Activated T-helper 1 cell treated with anti-CD3 and anti-CD28 coated beads, Interleukin-12 subunit alpha, Interleukin-12 subunit beta, Interleukin-2, Interleukin-4 antibody, amounts not matched to agents 30 ng/mL and 10 ng/mL and 1 ng/mL, durations not matched to agents 14 hours and 24 hours and 36 hours (primary cell): ENCODE measurements around the gene ANKRD65. TPM values are rescaled to one million over a fixed set of nuclear protein-coding genes. Genes with fewer than 3 reads are reported as not detected.
A peak's percentile ranks its signal among the peaks of the same experiment; 100 is the strongest.
"Not testable (repeated sequence)": the region's sequence is repeated elsewhere in the genome, so short reads cannot be mapped to it uniquely, and the experiment has no call there.

Source experiments
- DNase-seq: peaks from one replicate; pipeline ENCODE4 v3.0.0; 2021; ENCODE audit warnings: low spot score
- H3K27ac Mint-ChIP-seq: one replicate; pipeline ENCODE4 v1.8.0; 2021; ENCODE audit warnings: mild to moderate bottlenecking, mixed read lengths
- H3K27me3 Mint-ChIP-seq: one replicate; pipeline ENCODE4 v1.8.0; 2022; ENCODE audit warnings: mild to moderate bottlenecking, moderate library complexity, mixed read lengths; ENCODE audit not compliant: insufficient read depth
- H3K36me3 Mint-ChIP-seq: one replicate; pipeline ENCODE4 v1.8.0; 2021; ENCODE audit warnings: low read depth, mixed read lengths
- H3K4me1 Mint-ChIP-seq: one replicate; pipeline ENCODE4 v1.8.0; 2021; ENCODE audit warnings: low read depth, mixed read lengths
- H3K4me3 Mint-ChIP-seq: one replicate; pipeline ENCODE4 v1.8.0; 2021; ENCODE audit warnings: mild to moderate bottlenecking, moderate library complexity, mixed read lengths
- H3K9me3 Mint-ChIP-seq: one replicate; pipeline ENCODE4 v1.8.0; 2021; ENCODE audit warnings: mixed read lengths
- intact Hi-C: fragments of 100-400 bp; cut with micrococcal nuclease; formaldehyde crosslinking; loops from one replicate; pipeline ENCODE4 v1.15.1; 2024
- total RNA-seq: library from RNA; stranded (reverse); gene quantifications from 2 replicates; pipeline ENCODE4 v1.2.3, GENCODE V29; 2022

ANKRD65 gene
- total RNA-seq, 1 donor from 2014 or later: 0.10 TPM

GRCh38 chr1:1410238-1410637 lies 10.8 kb downstream of the ANKRD65 start:
- H3K9me3 Mint-ChIP-seq, H3K27ac Mint-ChIP-seq, DNase-seq, H3K27me3 Mint-ChIP-seq, intact Hi-C loops: not testable (repeated sequence)
- peaks cover 12% of the 10 kb centered on the region for H3K4me1 Mint-ChIP-seq
- H3K36me3 Mint-ChIP-seq: peaks cover 18% of the 10 kb centered on the region
- peak overlapping the region; percentile 69 for H3K4me3 Mint-ChIP-seq

DNA sequence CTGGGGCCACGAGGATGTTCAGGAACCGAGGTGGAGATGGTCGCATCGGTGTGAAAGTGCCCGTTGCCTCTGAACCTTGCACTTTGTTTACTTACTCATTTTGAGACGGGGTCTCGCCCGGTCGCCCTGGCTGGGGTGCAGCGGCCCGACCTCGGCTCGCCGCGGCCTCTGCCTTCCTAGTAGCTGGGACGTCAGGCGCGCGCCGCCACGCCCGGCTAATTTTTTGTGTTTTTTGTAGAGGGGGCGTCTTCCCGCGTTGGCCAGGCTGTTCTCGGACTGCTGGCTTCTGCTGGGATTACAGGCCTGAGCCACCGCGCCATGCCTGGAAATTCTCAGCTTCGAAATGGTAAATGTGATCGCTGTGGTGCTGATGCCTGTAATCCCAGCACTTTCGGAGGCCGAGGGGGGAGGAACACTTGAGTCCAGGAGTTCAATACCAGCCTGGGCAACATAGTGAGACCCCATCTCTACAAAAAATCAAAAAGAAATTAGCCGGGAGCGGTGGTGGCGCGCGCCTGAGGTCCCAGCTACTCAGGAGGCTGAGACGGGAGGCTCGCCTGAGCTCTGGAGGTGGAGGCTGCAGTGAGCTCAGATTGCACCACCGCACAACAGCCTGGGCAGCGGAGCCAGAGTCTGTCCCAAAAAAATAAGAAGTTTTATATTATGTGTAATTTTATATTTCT lies 13.3 kb downstream of the ANKRD65 start:
- no peak for DNase-seq
- Mint-ChIP-seq H3K9me3 (no peaks in the 10 kb centered on the region), H3K36me3 (peaks cover 28% of the 10 kb centered on the region), H3K4me1 (peaks cover 12% of the 10 kb centered on the region), H3K4me3 (peak overlapping the region; percentile 89), H3K27ac (peak overlapping the region; percentile 67), H3K27me3 (peaks cover 2% of the 10 kb centered on the region)
- intact Hi-C loops: loop anchor here (1.0 to 5.0 kb wide), 6 partner anchors 8 to 135 kb away; partner anchors contain the start of genes ATAD3B, AURKAIP1, CCNL2 and UBE2J2

DNA sequence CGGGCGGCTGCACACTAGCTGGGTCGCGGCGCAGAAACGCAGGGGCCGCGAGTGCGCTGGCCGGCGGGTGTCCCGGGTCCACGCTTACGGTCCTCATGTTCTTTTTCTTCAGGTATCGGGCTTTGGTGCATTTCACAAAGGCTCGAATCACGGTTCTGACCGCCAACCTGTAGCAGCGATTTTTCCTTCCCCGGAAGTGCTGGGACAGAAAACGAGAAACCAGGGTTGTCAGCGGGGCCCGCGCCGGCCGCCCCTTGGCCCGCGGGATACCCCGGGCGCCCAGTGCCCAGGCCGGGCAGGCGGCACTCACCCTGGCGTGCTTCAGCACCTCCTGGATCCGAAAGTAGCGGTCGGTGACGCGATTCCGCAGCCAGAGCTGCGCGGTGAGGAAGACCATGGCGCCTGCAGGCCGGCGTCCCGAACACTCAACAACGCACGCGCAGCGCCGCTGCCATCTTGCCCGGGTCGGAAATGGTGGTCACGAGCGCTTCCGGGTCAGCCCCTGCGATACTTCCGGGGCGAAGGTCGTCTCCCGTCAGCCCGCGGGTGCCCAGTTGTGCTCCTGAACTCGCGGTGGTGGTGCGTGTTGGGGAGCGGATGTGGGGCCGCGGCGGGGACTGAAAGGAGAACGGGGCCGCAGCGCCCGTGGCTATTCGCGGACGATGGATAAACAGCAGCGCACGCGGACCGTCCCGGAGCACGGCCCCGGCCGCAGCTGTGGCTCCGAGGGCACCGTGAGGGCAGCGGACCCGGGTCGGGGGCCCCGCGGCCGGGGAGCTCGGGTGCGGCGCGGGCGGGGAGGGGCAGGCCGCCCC lies 14.0 kb downstream of the ANKRD65 start, which contains the start of gene MRPL20:
Gene MRPL20, minus strand, starts transcription at position 473 of the 815 bp plus-strand sequence. Its CDS starts 76 bp downstream, at position 397.
- H3K36me3 Mint-ChIP-seq: peaks cover 32% of the 10 kb centered on the region
- peaks cover 2% of the 10 kb centered on the region for H3K27me3 Mint-ChIP-seq
- DNase-seq: peak; percentile 96

DNA sequence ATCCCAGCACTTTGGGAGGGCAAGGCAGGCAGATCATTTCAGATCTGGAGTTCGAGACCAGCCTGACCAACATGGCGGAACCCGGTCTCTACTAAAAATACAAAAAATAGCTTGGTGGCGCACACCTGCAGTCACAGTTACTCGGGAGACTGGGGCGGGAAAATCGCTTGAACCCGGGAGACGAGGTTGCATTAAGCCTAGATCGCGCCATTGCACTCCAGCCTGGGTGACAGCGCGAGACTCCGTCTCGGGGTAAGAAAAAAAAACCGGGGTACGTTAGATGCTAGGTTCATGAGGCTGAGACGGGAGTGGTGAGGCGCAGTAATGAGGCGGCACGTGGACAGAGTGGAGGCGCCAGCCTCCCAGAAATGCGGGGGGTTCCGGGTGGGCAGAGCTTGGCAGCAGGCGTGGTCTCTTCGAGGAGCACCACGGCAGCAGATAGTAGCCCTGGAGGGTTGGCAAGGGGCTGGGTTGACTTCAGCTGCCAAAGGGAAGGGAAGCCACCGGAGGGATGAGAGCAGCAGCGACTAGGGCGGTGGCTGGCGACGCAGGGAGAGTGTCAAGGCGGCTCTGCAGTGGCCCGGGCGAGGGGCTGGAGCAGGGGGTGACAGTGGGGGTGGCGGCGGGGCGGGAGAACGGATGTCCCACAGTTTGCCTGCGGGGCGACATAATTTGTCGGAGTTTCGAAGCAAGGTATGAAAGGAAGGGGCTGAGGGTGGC lies 14.8 kb downstream of the ANKRD65 start:
- Mint-ChIP-seq H3K4me3 (peak overlapping the region; percentile 95), H3K36me3 (peaks cover 36% of the 10 kb centered on the region), H3K4me1 (peaks cover 19% of the 10 kb centered on the region), H3K9me3 (no peaks in the 10 kb centered on the region), H3K27ac (peak overlapping the region; percentile 87), H3K27me3 (peaks cover 2% of the 10 kb centered on the region)
- intact Hi-C loops: loop anchor here (2.0 to 5.0 kb wide), 3 partner anchors 35 to 134 kb away; partner anchors contain the start of genes ATAD3B and UBE2J2
- DNase-seq: no peak

More for the DNA sequence above, 14.0 kb downstream of the ANKRD65 start, which contains the start of gene MRPL20:
- peaks cover 15% of the 10 kb centered on the region for H3K4me1 Mint-ChIP-seq
- intact Hi-C loops: loop anchor here (1.0 to 5.0 kb wide), 6 partner anchors 8 to 135 kb away; partner anchors contain the start of genes ATAD3B, AURKAIP1, CCNL2 and UBE2J2
- H3K4me3 Mint-ChIP-seq: peak within 1 kb of the TSS; percentile 95
- H3K9me3 Mint-ChIP-seq: no peaks in the 10 kb centered on the region
- peak within 1 kb of the TSS; percentile 94 for H3K27ac Mint-ChIP-seq

DNA sequence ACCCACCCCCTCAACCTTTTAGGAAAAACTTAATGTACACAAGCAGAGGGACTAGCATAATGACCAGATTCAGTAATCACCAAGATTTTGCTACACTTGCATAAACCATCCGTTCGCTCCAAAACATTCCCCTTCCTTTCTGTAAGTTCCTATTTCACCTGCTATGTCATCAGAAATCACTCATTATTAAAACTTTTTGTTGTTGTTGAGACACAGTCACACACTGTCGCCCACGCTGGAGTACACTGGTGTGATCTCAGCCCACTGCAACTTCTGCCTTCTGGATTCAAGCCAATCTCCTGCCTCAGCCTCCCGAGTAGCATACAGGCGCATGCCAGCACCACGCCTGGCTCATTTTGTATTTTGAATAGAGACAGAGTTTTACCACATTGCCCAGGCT lies 17.4 kb downstream of the ANKRD65 start:
- Mint-ChIP-seq H3K4me1 (peaks cover 33% of the 10 kb centered on the region), H3K4me3 (peak overlapping the region; percentile 40), H3K27ac (no peak overlapping the region), H3K27me3 (peaks cover 2% of the 10 kb centered on the region), H3K9me3 (no peaks in the 10 kb centered on the region), H3K36me3 (peaks cover 45% of the 10 kb centered on the region)
- no peak for DNase-seq
- intact Hi-C loops: no loop called here

DNA sequence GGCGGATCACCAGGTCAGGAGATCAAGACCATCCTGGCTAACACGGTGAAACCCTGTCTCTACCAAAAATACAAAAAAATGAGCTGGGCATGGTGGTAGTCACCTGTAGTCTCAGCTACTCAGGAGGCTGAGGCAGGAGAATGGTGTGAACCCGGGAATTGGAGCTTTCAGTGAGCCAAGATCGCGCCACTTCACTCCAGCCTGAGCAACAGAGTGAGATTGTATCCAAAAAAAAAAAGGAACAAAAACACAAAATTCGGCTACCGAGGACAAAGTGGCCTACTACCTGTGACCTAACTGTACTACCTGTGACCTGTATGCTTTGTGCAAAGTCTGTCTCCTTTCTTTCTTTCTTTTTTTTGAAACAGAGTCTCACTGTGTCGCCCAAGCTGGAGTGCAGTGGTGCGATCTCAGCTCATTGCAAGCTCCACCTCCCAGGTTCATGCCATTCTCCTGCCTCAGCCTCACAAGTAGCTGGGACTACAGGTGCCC lies 18.1 kb downstream of the ANKRD65 start:
- DNase-seq, H3K9me3 Mint-ChIP-seq, intact Hi-C loops, H3K4me3 Mint-ChIP-seq, H3K27me3 Mint-ChIP-seq: not testable (repeated sequence)
- Mint-ChIP-seq H3K4me1 (peaks cover 37% of the 10 kb centered on the region), H3K27ac (peak overlapping the region; percentile 49), H3K36me3 (peaks cover 46% of the 10 kb centered on the region)

DNA sequence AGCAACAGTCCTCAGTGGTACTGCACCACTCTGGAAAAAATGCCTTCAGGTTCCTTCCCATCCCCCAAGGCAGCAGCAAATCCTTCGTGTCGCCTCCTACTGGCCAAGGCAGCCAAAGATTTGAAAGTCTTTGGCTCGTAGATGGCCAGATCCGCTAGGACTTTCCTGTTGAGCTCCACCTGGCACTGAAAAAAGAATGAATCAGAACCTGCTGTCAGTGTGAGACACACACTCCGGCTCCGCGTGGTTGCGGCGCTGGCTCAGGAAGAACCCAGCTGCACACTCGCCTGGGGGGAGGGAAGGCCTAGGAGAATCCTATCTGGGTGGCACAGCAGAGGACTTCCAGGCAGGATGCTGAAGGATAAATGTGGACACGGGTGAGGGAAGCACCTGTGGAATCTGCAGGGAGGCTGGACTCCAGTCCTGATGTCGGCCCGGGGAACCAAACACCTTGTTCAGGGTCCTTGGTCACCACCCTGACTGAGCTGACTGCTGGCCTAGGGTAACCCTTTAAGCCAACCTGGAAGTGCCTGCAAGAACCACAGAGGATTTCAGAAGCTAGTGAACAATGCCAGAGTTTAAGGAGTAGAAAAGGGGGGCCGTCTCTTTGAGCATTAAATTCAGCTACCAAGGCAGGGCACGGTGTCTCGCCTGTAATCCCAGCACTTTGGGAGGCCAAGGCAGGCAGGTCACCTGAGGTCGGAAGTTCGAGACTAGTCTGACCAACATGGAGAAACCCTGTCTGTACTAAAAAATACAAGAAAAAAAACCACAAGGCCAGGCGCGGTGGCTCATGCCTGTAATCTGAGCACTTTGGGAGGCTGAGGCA lies 18.8 kb downstream of the ANKRD65 start:
- DNase-seq: no peak
- peaks cover 2% of the 10 kb centered on the region for H3K27me3 Mint-ChIP-seq
- peak overlapping the region; percentile 91 for H3K4me3 Mint-ChIP-seq
- H3K36me3 Mint-ChIP-seq: peaks cover 50% of the 10 kb centered on the region
- intact Hi-C loops: no loop called here
- H3K4me1 Mint-ChIP-seq: peaks cover 41% of the 10 kb centered on the region
- H3K27ac Mint-ChIP-seq: peak overlapping the region; percentile 73
- no peaks in the 10 kb centered on the region for H3K9me3 Mint-ChIP-seq

- no peak for DNase-seq
- H3K4me1 Mint-ChIP-seq: peaks cover 41% of the 10 kb centered on the region
- no peaks in the 10 kb centered on the region for H3K27me3 Mint-ChIP-seq
- peaks cover 47% of the 10 kb centered on the region for H3K36me3 Mint-ChIP-seq
- H3K9me3 Mint-ChIP-seq: no peaks in the 10 kb centered on the region
- intact Hi-C loops: no loop called here
- peak overlapping the region; percentile 91 for H3K4me3 Mint-ChIP-seq
- no peak overlapping the region for H3K27ac Mint-ChIP-seq
Measured at GRCh38 chr1:1401457-1402010, 19.5 kb downstream of the ANKRD65 start.

DNA sequence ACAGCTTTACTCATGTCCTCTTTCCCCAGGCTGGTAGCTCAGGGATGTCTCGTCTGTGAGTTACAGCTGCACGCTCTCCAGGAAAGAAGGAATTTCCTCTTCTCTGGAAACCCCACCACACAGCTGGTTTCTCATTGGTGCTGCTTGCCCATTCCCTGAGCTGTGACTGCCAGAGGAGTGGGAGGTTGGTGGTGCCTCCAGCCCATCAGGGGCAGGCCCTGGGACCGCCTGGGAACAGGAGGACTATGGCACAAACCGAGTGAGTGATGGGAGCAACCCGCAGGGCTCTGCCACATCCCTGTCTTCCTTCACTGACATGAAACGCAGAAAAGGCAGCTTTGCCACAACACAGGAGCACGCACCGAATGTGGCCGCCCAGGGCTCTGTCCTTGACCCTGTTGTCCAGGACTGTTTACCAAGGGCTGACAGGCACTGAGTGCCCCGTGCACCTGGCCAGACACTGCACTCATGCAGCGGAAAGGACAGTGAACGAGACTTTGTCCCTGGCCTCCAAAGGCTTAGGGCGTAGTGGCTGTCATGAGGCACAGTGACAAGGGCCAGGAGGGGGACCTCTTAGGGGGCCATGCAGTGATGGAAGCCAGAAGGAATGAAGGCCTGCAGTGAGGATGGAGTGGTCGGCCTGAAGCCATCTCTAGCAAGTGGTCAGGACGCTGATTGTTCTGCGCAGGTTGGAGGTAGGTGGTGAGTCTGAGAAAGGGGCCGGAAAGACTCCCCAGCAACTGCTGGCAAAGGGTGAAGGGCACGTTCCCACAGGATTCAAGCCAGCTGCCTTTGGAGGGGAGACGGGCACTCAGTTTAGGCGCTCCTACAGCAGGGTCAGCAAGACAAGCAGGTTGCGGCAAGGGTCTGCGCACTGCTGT lies 20.3 kb downstream of the ANKRD65 start:
- H3K9me3 Mint-ChIP-seq: no peaks in the 10 kb centered on the region
- H3K36me3 Mint-ChIP-seq: peaks cover 43% of the 10 kb centered on the region
- no peaks in the 10 kb centered on the region for H3K27me3 Mint-ChIP-seq
- DNase-seq: no peak
- peaks cover 35% of the 10 kb centered on the region for H3K4me1 Mint-ChIP-seq
- peak overlapping the region; percentile 91 for H3K4me3 Mint-ChIP-seq
- H3K27ac Mint-ChIP-seq: peak overlapping the region; percentile 79
- intact Hi-C loops: no loop called here

DNA sequence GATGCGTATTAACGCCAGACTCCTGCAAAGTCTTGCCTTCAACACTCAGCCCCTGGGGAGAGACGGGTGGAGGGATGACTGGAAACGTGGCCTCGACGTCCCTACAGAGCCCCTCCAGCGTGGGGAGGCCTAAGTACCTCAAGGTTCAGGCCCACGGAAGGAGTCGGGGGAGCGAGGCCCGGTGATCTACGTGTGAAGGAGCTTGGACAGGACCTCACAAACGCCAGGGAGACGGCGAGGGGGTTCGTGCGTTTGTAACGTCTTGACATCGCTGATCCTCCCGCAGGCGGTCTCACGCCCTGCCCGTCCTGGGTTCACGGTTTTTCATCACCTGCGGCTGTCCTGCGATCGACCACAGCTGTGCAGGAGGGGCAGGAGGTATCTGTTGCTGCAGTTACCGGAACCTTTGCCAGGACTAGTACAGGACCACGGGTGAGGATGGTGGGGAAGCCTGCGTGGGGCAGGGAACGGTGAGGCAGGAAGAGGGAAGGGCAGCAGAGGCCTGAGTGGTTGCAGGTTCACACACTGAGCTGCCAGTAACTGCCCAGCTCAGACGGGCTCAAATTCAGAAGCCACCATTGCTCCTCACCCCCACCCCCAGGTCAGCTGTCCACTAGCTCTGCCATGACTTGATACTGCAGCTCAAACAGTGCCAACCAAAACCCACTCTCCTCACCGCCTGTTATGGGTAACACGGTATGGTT lies 21.1 kb downstream of the ANKRD65 start:
- H3K36me3 Mint-ChIP-seq: peaks cover 44% of the 10 kb centered on the region
- no peaks in the 10 kb centered on the region for H3K9me3 Mint-ChIP-seq
- peak overlapping the region; percentile 79 for H3K27ac Mint-ChIP-seq
- intact Hi-C loops: loop anchor here (1.0 to 5.0 kb wide), 8 partner anchors 7 to 325 kb away; partner anchors contain the start of genes ACAP3, ATAD3A, ATAD3B and AURKAIP1
- no peak for DNase-seq
- H3K27me3 Mint-ChIP-seq: no peaks in the 10 kb centered on the region
- peak overlapping the region; percentile 91 for H3K4me3 Mint-ChIP-seq
- peaks cover 37% of the 10 kb centered on the region for H3K4me1 Mint-ChIP-seq
